GM19328 (cell line): Measurements from ENCODE around the gene TSPAN11.

Experiments used
- ATAC-seq: cut with Tn5 transposase; IDR thresholded peaks from one replicate; pipeline ENCODE4 v1.9.1; 2021; ENCODE audit warnings: mild to moderate bottlenecking, moderate library complexity; ENCODE audit not compliant: unreplicated experiment

The TSPAN11 gene

GRCh38 chr12:30959110-30959710, 32.7 kb downstream of the TSPAN11 start:
- no peak for ATAC-seq

DNA sequence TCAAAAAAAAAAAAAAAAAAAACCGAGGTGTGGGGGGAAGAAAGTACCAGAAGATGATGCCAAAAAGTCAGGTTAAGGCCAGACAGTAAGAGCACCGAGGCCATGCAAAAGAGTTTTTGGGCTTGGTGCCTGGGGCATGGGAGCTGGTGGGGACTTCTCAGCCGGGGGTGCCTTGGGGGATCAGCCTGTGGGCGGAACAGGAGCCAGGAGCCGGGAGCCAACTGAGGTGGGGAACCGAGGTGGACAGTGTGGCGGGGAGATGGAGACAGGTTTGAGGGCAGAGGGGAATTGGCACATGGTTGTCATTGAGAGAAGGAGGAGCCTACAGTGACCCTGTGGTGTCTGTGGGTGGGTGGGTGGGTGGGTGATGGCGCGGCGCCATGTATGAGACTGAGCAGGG, 33.2 kb downstream of the TSPAN11 start:
- no peak for ATAC-seq

GRCh38 chr12:30961030-30961429, 34.5 kb downstream of the TSPAN11 start:
- no peak for ATAC-seq

DNA sequence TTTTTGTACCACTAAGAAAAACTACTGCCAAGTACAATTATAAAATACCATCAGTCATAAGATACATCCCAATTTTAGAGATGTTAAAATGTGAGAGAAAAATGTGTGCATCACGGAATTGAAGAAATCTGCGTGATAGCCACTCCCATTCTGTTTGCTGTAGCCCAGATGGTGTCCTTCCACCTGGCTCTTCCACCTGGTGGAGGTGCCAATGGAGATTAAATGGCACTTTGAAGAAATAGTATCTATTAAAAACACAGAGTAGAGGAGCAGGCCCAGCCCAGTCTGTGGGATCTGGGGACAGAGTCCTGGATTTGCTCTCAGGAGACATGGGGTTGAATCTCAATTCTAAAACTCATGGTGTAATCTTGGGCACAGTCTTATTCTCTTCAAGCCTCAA, 35.5 kb downstream of the TSPAN11 start:
- no peak for ATAC-seq

DNA sequence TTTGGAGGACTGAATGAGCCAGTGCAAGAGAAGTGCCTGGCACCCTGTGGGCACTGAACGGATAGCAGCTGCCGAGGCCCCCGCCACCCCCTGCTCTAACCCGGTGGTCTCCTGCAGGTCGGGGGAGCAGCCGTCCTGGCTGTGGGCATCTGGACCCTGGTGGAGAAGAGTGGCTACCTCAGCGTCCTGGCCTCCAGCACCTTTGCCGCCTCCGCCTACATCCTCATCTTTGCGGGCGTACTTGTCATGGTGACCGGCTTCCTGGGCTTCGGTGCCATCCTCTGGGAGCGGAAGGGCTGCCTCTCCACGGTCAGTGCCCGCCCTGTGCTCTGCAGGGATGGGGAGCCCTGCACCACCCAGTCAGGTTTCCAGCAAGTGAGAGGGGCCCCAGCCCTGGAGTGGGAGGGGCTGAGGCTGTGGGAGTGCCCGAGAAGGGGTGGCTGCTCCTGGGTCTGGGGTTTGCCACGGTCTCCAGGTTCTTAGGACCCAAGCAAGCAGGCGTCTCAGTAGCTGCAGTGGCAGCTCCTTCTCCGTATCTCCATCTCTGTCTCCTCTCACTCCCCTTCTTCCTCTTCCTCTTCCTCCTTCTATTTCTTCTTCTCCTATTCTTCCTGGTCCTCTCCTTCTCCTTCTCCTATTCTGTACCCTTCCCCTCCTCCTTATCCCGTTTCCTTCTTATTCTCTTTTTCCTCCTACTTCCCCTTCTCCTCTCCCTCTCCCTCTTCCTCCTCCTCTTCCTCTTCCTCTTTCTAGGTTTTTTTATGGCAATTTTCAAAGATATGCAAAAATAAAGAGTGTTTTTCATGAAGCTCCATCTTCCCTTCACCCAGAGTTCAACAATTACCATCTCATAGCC, 37.4 kb downstream of the TSPAN11 start:
- no peak for ATAC-seq

DNA sequence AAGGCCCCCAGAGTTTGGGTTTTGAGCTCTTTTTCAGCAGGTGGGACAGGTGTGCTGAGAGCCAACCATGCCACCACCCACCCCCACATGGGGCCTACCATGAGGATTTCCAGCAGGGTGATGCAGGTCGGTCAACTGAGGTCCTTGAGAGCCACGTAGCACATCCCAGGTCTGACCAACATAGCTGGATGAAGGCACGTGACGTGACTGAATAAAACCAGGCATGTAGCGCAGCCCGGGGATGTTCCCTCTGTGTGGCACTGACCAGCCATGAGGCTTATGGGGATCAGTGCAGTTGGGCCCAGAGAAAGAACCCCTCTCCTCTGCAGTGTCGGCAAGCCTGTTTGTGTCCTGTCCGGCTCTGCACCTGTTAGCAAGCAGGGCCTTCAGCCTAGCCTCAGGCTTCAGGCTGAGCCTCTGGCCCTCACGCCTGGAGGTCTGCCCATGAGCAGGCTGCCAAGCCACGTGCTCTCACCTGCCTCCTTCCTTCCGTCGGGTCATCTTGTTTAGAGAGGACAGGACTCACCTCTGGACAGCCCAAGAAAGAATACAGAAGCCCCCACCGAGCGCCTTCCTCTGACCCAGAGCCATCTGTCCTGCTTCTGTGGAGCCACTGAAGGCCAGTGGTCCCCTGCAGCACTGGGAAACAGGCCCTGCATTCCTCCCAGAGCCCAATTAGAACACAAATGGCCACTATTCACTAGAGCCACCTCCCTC, 38.5 kb downstream of the TSPAN11 start:
- no peak for ATAC-seq

GRCh38 chr12:30965613-30965985, 39.1 kb downstream of the TSPAN11 start:
- ATAC-seq, result no peak

- no peak for ATAC-seq
Measured at GRCh38 chr12:30967026-30967425, 40.5 kb downstream of the TSPAN11 start.

- ATAC-seq, result no peak
Measured at GRCh38 chr12:30968211-30968610, 41.7 kb downstream of the TSPAN11 start.

GRCh38 chr12:30969006-30969405, 42.5 kb downstream of the TSPAN11 start:
- ATAC-seq, result no peak

DNA sequence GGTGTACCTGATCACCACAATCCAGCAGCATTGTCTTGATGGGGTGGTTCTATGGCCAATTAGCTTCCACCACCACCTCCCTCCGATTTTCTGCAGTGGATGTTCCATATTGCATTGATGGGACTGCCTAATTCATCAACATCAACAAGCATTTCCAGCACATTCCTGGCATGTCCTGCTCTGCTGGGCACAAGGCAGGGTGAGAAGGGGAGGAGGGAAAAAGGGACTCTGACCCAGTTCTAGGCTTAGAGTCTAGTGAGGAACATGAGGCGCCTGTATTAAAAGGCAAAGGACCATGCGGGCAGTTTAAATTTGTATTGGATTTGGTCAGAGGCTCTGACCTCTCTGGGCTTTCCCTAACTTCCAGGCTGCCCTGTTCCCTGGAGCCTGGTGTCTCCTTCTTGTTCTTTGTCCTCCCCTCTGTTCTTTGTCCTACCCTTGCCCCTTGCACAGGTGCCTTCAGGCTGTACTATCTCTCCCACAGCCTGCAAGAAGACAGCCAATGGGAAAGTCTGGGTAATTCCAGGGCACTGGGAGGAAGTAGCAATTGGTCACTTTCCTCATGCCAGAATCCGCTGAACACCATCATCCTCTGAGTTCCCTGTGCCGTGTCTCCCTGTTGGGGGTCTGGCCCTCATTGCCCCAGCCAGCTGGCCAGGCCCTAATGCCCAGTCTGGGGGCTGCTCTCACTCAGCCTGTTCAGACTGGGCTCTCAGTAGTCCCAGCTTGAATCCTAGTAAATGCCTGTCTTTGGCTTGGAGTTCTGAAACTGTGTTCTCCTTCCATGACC, 43.3 kb downstream of the TSPAN11 start:
- ATAC-seq, result no peak

DNA sequence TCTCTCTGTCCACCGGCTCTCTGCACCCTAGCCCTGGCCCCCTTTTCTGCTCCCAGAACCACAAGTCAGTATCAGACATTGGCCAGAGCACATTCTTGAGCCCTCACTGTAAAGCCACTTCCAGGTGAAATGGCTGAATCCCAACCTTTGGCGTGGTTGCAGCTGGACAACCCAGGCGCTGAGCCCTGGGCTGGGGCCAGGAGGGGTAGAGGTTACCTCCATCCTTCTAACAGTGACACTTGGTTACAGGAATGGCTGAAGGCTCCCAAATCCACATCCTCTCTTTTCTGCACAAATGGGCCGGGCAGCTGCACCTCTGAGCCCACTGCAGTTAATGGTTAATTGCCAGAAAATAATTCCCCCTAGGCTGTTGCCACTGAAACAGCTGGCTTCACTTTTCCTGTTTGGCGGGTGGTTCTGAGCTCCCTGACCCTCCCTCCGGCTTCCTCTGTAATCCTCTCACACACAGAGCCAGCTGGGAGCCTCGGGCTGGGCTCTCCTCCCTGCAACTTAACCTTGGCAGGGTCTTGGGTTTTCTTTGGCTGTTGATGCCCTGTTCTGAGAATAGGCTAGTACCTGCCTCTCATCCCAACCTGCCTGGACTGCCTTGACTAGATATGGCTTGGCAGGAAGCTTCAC, 44.1 kb downstream of the TSPAN11 start:
- no peak for ATAC-seq

- no peak for ATAC-seq
Measured at GRCh38 chr12:30972035-30972434, 45.5 kb downstream of the TSPAN11 start.

DNA sequence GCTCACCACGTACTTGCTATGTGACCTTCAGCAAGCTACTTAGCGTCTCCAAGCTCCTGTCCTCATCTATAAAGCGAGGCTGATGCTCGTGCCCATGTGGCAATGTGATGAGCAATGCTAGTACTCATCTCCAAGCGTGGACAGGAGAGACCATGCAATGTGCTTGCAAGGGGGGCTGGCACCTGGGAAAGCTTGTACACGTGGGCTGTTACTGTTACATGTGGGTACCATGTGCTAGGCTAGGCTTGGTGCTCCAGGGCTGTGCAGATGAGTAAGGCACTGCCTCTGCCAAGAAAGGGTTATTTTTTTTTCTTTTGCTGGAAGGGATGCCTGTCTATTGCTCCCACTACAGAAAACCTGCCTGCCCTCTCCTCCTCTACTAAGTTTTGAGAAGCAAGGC, 46.6 kb downstream of the TSPAN11 start:
- ATAC-seq, result no peak

- ATAC-seq, result no peak
Measured at GRCh38 chr12:30973830-30974229, 47.3 kb downstream of the TSPAN11 start.

DNA sequence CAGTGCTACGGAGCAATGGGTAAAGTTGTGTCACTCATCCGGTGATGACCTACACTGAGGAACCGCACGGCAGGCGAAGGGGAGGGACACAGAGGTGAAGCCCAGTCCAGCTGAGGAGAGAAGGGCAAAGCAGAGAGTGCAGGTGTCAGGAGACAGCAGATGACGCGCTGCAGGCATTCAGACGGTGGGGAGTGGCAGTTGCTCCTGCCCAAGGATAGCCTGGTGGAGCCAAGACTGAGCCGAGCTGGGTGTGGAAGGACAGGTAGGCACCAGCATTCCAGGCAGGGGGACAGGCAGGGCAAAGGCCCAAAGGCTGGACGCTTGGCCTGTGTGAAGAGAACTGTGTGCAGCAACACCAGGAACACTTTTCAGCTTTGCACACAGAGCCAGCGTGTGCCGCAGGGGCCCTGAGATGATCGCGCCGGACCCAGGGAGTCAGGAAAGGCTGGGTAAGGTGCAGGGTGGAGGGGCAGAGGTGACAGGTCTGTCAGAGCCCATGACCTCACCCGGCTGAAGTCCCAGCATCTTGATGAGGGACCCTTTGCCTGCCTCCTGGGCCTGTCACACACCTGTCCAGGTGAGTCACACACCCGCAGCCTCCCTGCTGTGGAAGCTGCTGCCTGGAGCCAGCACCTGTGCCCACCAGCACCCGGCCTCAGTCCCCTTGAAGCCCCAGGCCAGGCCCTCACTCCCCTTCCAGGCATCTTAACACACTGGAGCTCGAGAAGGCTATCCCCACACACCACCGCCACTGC, 48.4 kb downstream of the TSPAN11 start:
- no peak for ATAC-seq

- no peak for ATAC-seq
Measured at GRCh38 chr12:30975581-30975980, 49.0 kb downstream of the TSPAN11 start.

- no peak for ATAC-seq
Measured at GRCh38 chr12:30976206-30976605, 49.7 kb downstream of the TSPAN11 start.

DNA sequence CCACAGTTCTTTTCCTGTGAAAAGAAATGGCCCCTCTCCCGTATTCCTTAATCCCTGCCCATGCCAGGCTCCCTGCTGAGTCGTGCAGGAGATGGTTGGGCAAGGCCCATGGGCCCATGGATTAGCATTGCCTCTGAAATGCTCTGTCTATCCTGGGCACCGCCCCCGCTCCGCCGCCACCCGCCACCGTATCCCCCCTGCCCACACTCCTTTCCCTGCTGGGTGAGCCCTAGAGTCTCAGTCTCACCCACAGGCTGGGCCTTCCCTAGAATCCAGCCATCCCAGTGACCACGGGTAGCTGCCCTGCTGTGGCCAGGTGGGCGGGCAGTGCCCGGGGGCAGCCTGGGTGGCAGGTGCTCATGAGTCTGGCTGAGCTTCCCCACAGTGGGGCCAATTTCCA, 50.6 kb downstream of the TSPAN11 start:
- ATAC-seq, result no peak
